Epithelial cell of esophagus (primary cell): ENCODE measurements around the gene TMEM235.

Experiments used
- DNase-seq: peaks from one replicate; pipeline ENCODE4 v3.0.0; 2010; ENCODE audit warnings: low read depth
- H3K4me3 ChIP-seq: 2 replicates; pipeline ENCODE4 v1.5.1; 2011; ENCODE audit warnings: mild to moderate bottlenecking, low read length, control low read depth
- TF ChIP-seq, protein P1 (sequence below): IDR thresholded peaks from 2 replicates; pipeline ENCODE4 v1.5.1; 2011; ENCODE audit warnings: low read depth, mild to moderate bottlenecking, low read length, control low read depth, inconsistent platforms; ENCODE audit not compliant: insufficient read depth; ENCODE audit errors: missing control alignments

Gene TMEM235

DNA sequence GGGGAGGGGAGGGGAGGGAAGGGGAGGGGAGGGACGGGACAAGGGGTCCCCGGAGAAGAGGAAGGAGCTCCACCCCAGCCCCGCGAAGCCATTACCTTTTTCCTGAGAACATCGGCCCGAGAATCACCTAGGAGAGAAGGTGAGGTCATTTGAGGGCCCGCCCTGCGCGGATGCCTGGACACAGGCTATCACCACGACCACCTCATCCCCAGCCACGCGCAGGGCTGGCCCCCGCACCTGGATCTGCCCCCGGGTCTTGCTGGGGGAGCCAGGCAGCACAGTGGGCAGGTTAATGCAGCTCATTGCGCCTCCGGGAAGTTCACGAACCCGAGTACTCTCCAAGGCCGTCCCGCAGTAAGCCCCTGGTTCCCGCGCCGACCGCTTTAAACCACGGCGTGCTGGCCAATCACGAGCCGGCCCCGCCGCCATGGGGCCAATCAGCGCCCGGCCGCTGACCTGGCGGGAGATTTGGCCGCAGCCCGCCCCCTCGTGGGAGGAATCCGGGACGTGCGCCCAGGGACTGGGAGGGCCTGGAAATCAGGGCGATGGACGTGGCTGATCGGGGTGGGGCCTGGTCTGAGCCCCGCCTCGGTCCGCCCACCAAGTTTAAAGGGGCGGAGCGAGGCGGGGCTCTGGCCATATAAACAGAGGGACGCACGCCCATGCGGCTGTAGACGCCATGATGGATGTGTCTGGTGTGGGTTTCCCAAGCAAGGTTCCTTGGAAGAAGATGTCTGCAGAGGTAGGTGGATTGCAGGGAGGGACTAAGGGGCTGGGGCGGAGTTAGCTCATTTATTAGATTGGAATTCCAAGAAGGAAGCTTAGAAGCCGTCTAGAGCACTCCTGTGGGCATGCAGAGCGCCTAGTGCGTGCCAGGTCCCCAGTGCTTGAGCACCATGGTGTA, 44.5 kb upstream of the TMEM235 start, which contains the start of the genes AFMID and TK1:
Gene AFMID, plus strand, starts transcription at position 671 of the 904 bp plus-strand sequence. Its CDS starts 9 bp downstream, at position 680.
Gene TK1, minus strand, starts transcription at position 361 of the 904 bp plus-strand sequence. Its CDS starts 58 bp downstream, at position 303.
- DNase-seq, result peak; percentile 98
- TF ChIP-seq, protein P1, sequence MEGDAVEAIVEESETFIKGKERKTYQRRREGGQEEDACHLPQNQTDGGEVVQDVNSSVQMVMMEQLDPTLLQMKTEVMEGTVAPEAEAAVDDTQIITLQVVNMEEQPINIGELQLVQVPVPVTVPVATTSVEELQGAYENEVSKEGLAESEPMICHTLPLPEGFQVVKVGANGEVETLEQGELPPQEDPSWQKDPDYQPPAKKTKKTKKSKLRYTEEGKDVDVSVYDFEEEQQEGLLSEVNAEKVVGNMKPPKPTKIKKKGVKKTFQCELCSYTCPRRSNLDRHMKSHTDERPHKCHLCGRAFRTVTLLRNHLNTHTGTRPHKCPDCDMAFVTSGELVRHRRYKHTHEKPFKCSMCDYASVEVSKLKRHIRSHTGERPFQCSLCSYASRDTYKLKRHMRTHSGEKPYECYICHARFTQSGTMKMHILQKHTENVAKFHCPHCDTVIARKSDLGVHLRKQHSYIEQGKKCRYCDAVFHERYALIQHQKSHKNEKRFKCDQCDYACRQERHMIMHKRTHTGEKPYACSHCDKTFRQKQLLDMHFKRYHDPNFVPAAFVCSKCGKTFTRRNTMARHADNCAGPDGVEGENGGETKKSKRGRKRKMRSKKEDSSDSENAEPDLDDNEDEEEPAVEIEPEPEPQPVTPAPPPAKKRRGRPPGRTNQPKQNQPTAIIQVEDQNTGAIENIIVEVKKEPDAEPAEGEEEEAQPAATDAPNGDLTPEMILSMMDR, result peak; percentile 64
- peak within 1 kb of the TSS; percentile 61 for H3K4me3 ChIP-seq

DNA sequence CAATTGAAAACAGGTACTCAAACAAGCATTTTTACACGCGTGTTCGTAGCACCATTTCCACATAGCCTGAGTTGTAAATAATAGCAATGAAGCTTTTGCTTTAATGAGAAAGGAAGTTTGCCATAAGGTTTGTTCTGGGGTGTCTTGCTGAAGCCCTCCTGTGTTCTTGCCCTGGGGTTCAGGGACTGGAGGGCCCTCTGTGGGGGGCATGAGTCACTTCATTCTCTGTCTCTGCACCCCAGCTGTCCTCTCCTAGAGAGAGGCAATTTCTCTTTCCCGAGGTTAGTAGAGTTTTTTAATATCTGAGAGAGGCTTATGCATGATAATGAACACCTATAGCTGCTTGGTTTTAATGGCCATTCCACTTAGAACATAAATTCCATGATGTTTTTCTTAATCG, 34.7 kb upstream of the TMEM235 start:
- H3K4me3 ChIP-seq, result no peak overlapping the region
- TF ChIP-seq, protein P1, result no peak
- no peak for DNase-seq

DNA sequence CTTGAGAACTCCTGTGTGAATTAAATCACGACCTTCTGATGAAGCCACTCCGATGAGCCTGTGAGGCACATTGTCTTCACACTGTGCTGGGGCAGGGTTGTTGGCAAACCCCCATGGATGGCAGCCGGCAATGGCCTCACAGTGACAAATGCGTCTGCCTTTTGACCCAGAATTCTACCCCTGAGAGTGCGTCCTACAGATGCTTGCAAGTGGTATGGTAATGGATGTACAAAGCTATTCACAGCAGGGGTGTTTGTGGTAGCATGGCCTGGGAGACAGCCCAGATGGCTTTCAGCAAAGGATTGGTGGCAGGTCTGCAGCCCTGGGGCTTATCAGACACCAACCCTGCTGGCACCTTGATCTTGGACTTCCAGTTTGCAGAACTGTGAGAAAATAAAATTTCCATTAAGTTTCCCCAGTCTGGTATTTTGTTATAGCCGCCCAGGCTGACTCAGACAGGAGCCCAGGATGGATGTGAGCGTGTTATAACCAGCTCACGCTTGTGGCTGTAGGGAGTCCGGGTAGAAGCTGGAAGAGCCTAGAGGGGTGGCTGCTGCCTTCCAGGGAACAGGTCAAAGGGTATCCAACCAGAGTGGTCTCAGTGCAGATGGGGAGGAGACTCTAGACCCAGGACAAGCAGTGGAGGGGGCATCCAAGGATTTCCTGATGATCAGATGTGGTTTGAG, 34.1 kb upstream of the TMEM235 start:
- TF ChIP-seq, protein P1, result no peak
- DNase-seq, result peak; percentile 58
- no peak overlapping the region for H3K4me3 ChIP-seq

DNA sequence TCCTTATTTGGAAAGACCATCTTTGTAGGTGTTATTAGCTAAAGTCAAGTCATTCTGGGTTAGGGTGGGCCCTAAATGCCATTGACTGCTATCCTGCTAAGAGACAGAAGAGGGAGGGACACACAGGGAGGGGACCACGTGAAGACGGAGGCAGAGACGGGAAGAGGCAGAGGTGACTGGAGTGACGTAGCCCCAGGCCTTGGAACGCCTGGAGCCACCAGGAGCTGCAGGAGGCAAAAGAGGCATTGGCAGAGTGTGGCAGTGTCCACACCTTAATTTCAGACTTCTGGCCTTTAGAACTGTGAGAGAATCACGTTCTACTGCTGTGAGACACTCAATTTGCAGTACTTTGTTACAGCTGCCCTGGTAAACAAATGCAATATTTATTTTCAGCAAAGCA, 31.0 kb upstream of the TMEM235 start:
- no peak overlapping the region for H3K4me3 ChIP-seq
- no peak for DNase-seq
- TF ChIP-seq, protein P1, result no peak

DNA sequence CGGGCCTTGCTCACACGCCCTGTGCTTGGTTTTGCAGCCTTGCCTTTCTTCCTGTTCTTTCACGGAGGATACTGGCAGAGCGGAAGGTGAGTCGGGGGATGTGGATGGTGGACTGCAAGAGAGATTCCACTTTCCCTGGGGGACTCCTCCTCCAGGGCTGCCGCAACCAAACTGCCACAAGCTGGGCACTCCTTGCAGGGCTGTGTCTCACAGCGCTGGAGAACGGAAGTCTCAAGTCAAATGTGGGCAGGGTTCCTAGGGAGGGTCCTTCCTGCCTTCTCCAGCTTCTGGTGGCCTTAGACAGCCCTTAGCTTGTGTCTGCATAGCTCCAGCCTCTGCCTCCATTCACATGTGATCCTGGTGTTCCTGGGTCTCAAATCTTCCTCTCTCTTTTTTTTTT, 28.8 kb upstream of the TMEM235 start:
- DNase-seq, result no peak
- TF ChIP-seq, protein P1, result no peak
- no peak overlapping the region for H3K4me3 ChIP-seq

DNA sequence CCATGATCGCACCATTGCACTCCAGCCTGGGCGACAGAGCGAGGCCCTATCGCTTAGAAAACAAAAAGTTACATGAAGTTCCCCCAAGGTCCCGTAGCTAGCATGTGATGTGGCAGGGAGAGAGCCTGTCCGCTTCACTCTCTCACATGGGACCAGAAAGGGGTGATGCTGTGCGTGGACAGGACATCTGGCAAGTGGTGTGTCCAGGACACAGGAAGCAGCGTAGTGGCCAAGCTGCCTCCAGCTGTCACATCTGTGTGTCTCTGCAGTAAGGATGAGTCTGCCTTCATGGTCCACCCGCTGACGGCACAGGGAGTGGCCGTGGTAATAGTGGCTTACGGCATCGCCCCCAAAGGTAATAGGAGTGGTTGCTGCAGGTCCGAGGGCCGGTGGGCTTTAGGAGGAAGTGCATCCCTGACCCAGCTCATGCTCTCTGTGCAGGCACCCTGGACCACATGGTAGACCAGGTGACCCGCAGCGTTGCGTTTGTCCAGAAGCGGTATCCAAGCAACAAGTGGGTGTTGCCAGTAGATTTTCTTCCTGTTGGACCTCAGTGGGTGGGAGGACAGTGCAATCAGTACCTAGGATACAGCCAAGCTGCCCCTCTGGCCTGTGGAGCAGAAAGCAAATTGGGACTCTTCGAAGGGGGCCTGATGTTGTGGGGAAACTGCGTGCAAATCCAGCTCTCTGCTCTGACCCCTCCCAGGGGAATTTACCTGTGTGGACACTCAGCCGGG, 26.9 kb upstream of the TMEM235 start:
- TF ChIP-seq, protein P1, result no peak
- DNase-seq, result no peak
- no peak overlapping the region for H3K4me3 ChIP-seq
